Activated T-helper 17 cell treated with anti-CD3 and anti-CD28 coated beads, Interleukin-2, amount 50 U/mL, for 72 hours (primary cell): Measurements from ENCODE around the gene TMEM252. TPM values are rescaled to one million over a fixed set of nuclear protein-coding genes. Genes with fewer than 3 reads are reported as not detected.

Experiments
- ATAC-seq: fragments of 150-1000 bp; cut with Tn5 transposase; replicated peaks from 2 replicates; pipeline ENCODE4 v1.10.0; 2021; ENCODE audit warnings: mild to moderate bottlenecking, moderate library complexity
- H3K27ac Mint-ChIP-seq: one replicate; pipeline ENCODE4 v1.8.0; 2022; ENCODE audit warnings: mixed read lengths
- H3K27me3 Mint-ChIP-seq: one replicate; pipeline ENCODE4 v1.8.0; 2022; ENCODE audit warnings: mixed read lengths
- H3K36me3 Mint-ChIP-seq: one replicate; pipeline ENCODE4 v1.8.0; 2022; ENCODE audit warnings: low read depth, mild to moderate bottlenecking, mixed read lengths
- H3K4me1 Mint-ChIP-seq: one replicate; pipeline ENCODE4 v1.8.0; 2022; ENCODE audit warnings: mixed read lengths
- H3K4me3 Mint-ChIP-seq: one replicate; pipeline ENCODE4 v1.8.0; 2022; ENCODE audit warnings: mild to moderate bottlenecking, mixed read lengths
- H3K9me3 Mint-ChIP-seq: one replicate; pipeline ENCODE4 v1.8.0; 2022; ENCODE audit warnings: mixed read lengths
- total RNA-seq, 2 donors: library from RNA; stranded (reverse); gene quantifications; one replicate each; pipeline ENCODE4 v1.2.3, GENCODE V29; 2022

TMEM252 gene
- total RNA-seq, 2 donors from 2014 or later = not detected

GRCh38 chr9:68522954-68523353 lies 17.7 kb downstream of the TMEM252 start:
- no peak overlapping the region for H3K4me3 Mint-ChIP-seq
- H3K27ac Mint-ChIP-seq = no peak overlapping the region
- no peaks in the 10 kb centered on the region for H3K36me3 Mint-ChIP-seq
- H3K27me3 Mint-ChIP-seq = peaks cover 12% of the 10 kb centered on the region
- ATAC-seq = no peak
- no peaks in the 10 kb centered on the region for H3K4me1 Mint-ChIP-seq
- H3K9me3 Mint-ChIP-seq = no peaks in the 10 kb centered on the region

GRCh38 chr9:68522131-68522530 lies 18.6 kb downstream of the TMEM252 start:
- Mint-ChIP-seq H3K27me3 (peaks cover 12% of the 10 kb centered on the region), H3K36me3 (no peaks in the 10 kb centered on the region), H3K9me3 (no peaks in the 10 kb centered on the region), H3K4me1 (no peaks in the 10 kb centered on the region), H3K27ac (no peak overlapping the region), H3K4me3 (no peak overlapping the region)
- no peak for ATAC-seq

- no peaks in the 10 kb centered on the region for H3K4me1 Mint-ChIP-seq
- H3K4me3 Mint-ChIP-seq = no peak overlapping the region
- H3K36me3 Mint-ChIP-seq = no peaks in the 10 kb centered on the region
- no peaks in the 10 kb centered on the region for H3K9me3 Mint-ChIP-seq
- H3K27me3 Mint-ChIP-seq = peaks cover 8% of the 10 kb centered on the region
- H3K27ac Mint-ChIP-seq = no peak overlapping the region
- no peak for ATAC-seq
Observed at GRCh38 chr9:68515326-68516017, 25.2 kb downstream of the TMEM252 start.

GRCh38 chr9:68513981-68514380 lies 26.7 kb downstream of the TMEM252 start:
- Mint-ChIP-seq H3K27ac (no peak overlapping the region), H3K36me3 (no peaks in the 10 kb centered on the region), H3K4me1 (no peaks in the 10 kb centered on the region), H3K4me3 (no peak overlapping the region), H3K9me3 (no peaks in the 10 kb centered on the region), H3K27me3 (peaks cover 13% of the 10 kb centered on the region)
- no peak for ATAC-seq

GRCh38 chr9:68513385-68513784 lies 27.3 kb downstream of the TMEM252 start:
- no peaks in the 10 kb centered on the region for H3K4me1 Mint-ChIP-seq
- H3K9me3 Mint-ChIP-seq = no peaks in the 10 kb centered on the region
- H3K27ac Mint-ChIP-seq = no peak overlapping the region
- H3K4me3 Mint-ChIP-seq = no peak overlapping the region
- no peaks in the 10 kb centered on the region for H3K36me3 Mint-ChIP-seq
- H3K27me3 Mint-ChIP-seq = peaks cover 10% of the 10 kb centered on the region
- no peak for ATAC-seq

- ATAC-seq = no peak
- no peak overlapping the region for H3K27ac Mint-ChIP-seq
- H3K4me3 Mint-ChIP-seq = no peak overlapping the region
- no peaks in the 10 kb centered on the region for H3K9me3 Mint-ChIP-seq
- H3K4me1 Mint-ChIP-seq = no peaks in the 10 kb centered on the region
- H3K27me3 Mint-ChIP-seq = peaks cover 9% of the 10 kb centered on the region
- no peaks in the 10 kb centered on the region for H3K36me3 Mint-ChIP-seq
Observed at GRCh38 chr9:68509689-68510088, 31.0 kb downstream of the TMEM252 start.

- ATAC-seq = no peak
- Mint-ChIP-seq H3K36me3 (no peaks in the 10 kb centered on the region), H3K27ac (no peak overlapping the region), H3K27me3 (peaks cover 14% of the 10 kb centered on the region), H3K4me3 (no peak overlapping the region), H3K9me3 (no peaks in the 10 kb centered on the region), H3K4me1 (no peaks in the 10 kb centered on the region)
Observed at GRCh38 chr9:68508547-68508946, 32.1 kb downstream of the TMEM252 start.

GRCh38 chr9:68507806-68508145 lies 32.9 kb downstream of the TMEM252 start:
- no peak for ATAC-seq
- H3K4me3 Mint-ChIP-seq = no peak overlapping the region
- no peaks in the 10 kb centered on the region for H3K9me3 Mint-ChIP-seq
- no peaks in the 10 kb centered on the region for H3K36me3 Mint-ChIP-seq
- no peak overlapping the region for H3K27ac Mint-ChIP-seq
- H3K27me3 Mint-ChIP-seq = peaks cover 14% of the 10 kb centered on the region
- H3K4me1 Mint-ChIP-seq = no peaks in the 10 kb centered on the region

- H3K27me3 Mint-ChIP-seq = peaks cover 14% of the 10 kb centered on the region
- no peaks in the 10 kb centered on the region for H3K4me1 Mint-ChIP-seq
- H3K4me3 Mint-ChIP-seq = no peak overlapping the region
- no peak for ATAC-seq
- H3K9me3 Mint-ChIP-seq = no peaks in the 10 kb centered on the region
- H3K27ac Mint-ChIP-seq = no peak overlapping the region
- H3K36me3 Mint-ChIP-seq = no peaks in the 10 kb centered on the region
Observed at GRCh38 chr9:68507130-68507805, 33.4 kb downstream of the TMEM252 start.

- no peaks in the 10 kb centered on the region for H3K4me1 Mint-ChIP-seq
- H3K27ac Mint-ChIP-seq = no peak overlapping the region
- no peak overlapping the region for H3K4me3 Mint-ChIP-seq
- no peaks in the 10 kb centered on the region for H3K36me3 Mint-ChIP-seq
- no peaks in the 10 kb centered on the region for H3K9me3 Mint-ChIP-seq
- no peak for ATAC-seq
- H3K27me3 Mint-ChIP-seq = peaks cover 14% of the 10 kb centered on the region
Observed at GRCh38 chr9:68506551-68506950, 34.1 kb downstream of the TMEM252 start.

GRCh38 chr9:68505681-68506409 lies 34.8 kb downstream of the TMEM252 start:
- Mint-ChIP-seq H3K36me3 (no peaks in the 10 kb centered on the region), H3K9me3 (no peaks in the 10 kb centered on the region), H3K4me3 (no peak overlapping the region), H3K27me3 (peaks cover 14% of the 10 kb centered on the region), H3K27ac (no peak overlapping the region), H3K4me1 (no peaks in the 10 kb centered on the region)
- ATAC-seq = no peak

- H3K4me3 Mint-ChIP-seq = no peak overlapping the region
- H3K36me3 Mint-ChIP-seq = no peaks in the 10 kb centered on the region
- H3K27ac Mint-ChIP-seq = no peak overlapping the region
- no peaks in the 10 kb centered on the region for H3K4me1 Mint-ChIP-seq
- ATAC-seq = no peak
- H3K27me3 Mint-ChIP-seq = peaks cover 9% of the 10 kb centered on the region
- H3K9me3 Mint-ChIP-seq = no peaks in the 10 kb centered on the region
Observed at GRCh38 chr9:68502279-68502678, 38.4 kb downstream of the TMEM252 start.

GRCh38 chr9:68500457-68501381 lies 40.0 kb downstream of the TMEM252 start:
- peaks cover 6% of the 10 kb centered on the region for H3K27me3 Mint-ChIP-seq
- no peak for ATAC-seq
- H3K27ac Mint-ChIP-seq = no peak overlapping the region
- no peaks in the 10 kb centered on the region for H3K4me1 Mint-ChIP-seq
- H3K36me3 Mint-ChIP-seq = no peaks in the 10 kb centered on the region
- no peaks in the 10 kb centered on the region for H3K9me3 Mint-ChIP-seq
- no peak overlapping the region for H3K4me3 Mint-ChIP-seq

- Mint-ChIP-seq H3K36me3 (no peaks in the 10 kb centered on the region), H3K27me3 (peaks cover 4% of the 10 kb centered on the region), H3K27ac (no peak overlapping the region), H3K9me3 (no peaks in the 10 kb centered on the region), H3K4me3 (no peak overlapping the region), H3K4me1 (no peaks in the 10 kb centered on the region)
- no peak for ATAC-seq
Observed at GRCh38 chr9:68498816-68499215, 41.9 kb downstream of the TMEM252 start.
